Loucy (cell line): ENCODE data around the gene E2F1.

Source experiments
- H2AFZ ChIP-seq: fragments of 200-600 bp; sonication (generic); 2 replicates; pipeline ENCODE4 v1.6.0; 2016; ENCODE audit warnings: antibody characterized with exemption, mild to moderate bottlenecking, low read length, moderate library complexity
- H3F3A ChIP-seq: fragments of 200-600 bp; 2 replicates; pipeline ENCODE4 v1.6.0; 2016; ENCODE audit warnings: antibody characterized with exemption, low read depth, mild to moderate bottlenecking
- H3K27me3 ChIP-seq: fragments of 200-600 bp; sonication (generic); 2 replicates; pipeline ENCODE4 v1.6.1; 2014; ENCODE audit warnings: low read length, mild to moderate bottlenecking; ENCODE audit not compliant: insufficient read depth, poor library complexity, severe bottlenecking
- H3K36me3 ChIP-seq: fragments of 200-600 bp; sonication (generic); 2 replicates; pipeline ENCODE4 v1.6.1; 2016; ENCODE audit warnings: low read length; ENCODE audit not compliant: insufficient read depth
- H3K4me1 ChIP-seq: fragments of 200-600 bp; sonication (generic); 2 replicates; pipeline ENCODE4 v1.5.1; 2014; ENCODE audit warnings: low read length, mild to moderate bottlenecking; ENCODE audit not compliant: insufficient read depth, poor library complexity, severe bottlenecking
- H3K4me2 ChIP-seq: fragments of 200-600 bp; sonication (generic); 2 replicates; pipeline ENCODE4 v1.6.0; 2014; ENCODE audit warnings: antibody characterized with exemption, low read length, low read depth, mild to moderate bottlenecking; ENCODE audit not compliant: poor library complexity, severe bottlenecking
- H3K4me3 ChIP-seq: fragments of 200-600 bp; sonication (generic); 2 replicates; pipeline ENCODE4 v1.5.1; 2014; ENCODE audit warnings: low read length, mild to moderate bottlenecking, mixed read lengths; ENCODE audit not compliant: poor library complexity, severe bottlenecking
- H3K79me2 ChIP-seq: fragments of 200-600 bp; sonication (generic); 2 replicates; pipeline ENCODE4 v1.6.1; 2014; ENCODE audit warnings: low read length; ENCODE audit not compliant: insufficient read depth
- H3K9ac ChIP-seq: fragments of 200-600 bp; sonication (generic); 2 replicates; pipeline ENCODE4 v1.6.0; 2014; ENCODE audit warnings: mild to moderate bottlenecking, low read depth, low read length, moderate library complexity; ENCODE audit not compliant: poor library complexity, severe bottlenecking
- H3K9me2 ChIP-seq: fragments of 200-600 bp; sonication (generic); replicated peaks from 2 replicates; pipeline ENCODE4 v1.6.1; 2016; ENCODE audit warnings: low read depth, low read length, mixed read lengths
- H3K9me3 ChIP-seq: fragments of 200-600 bp; sonication (generic); 2 replicates; pipeline ENCODE4 v1.6.1; 2014; ENCODE audit warnings: mild to moderate bottlenecking, antibody characterized with exemption, low read length, low read depth; ENCODE audit not compliant: insufficient read depth
- H4K20me1 ChIP-seq: fragments of 200-600 bp; sonication (generic); 2 replicates; pipeline ENCODE4 v1.6.0; 2014; ENCODE audit warnings: antibody characterized with exemption, low read length, mild to moderate bottlenecking; ENCODE audit not compliant: insufficient read depth, poor library complexity, severe bottlenecking
- CTCF ChIP-seq: fragments of 200-600 bp; sonication (generic); conservative IDR thresholded peaks from 2 replicates; pipeline ENCODE4 v1.5.1; 2014; ENCODE audit warnings: mild to moderate bottlenecking, antibody characterized with exemption, low read length
- EZH2phosphoT487 ChIP-seq: fragments of 200-600 bp; IDR thresholded peaks from 2 replicates; pipeline ENCODE4 v1.6.1; 2018; ENCODE audit warnings: antibody characterized with exemption, mild to moderate bottlenecking, moderate library complexity, borderline replicate concordance

Gene E2F1

GRCh38 chr20:33728463-33728862, 42.3 kb upstream of the E2F1 start:
- TF ChIP-seq CTCF (no peak), EZH2phosphoT487 (no peak)
- Histone ChIP-seq H2AFZ (no peak overlapping the region), H3K36me3 (no peaks in the 10 kb centered on the region), H3K4me3 (no peak overlapping the region), H3K79me2 (no peaks in the 10 kb centered on the region), H3K27me3 (no peaks in the 10 kb centered on the region), H3K9ac (no peak overlapping the region), H3F3A (no peaks in the 10 kb centered on the region), H4K20me1 (no peaks in the 10 kb centered on the region), H3K9me3 (no peaks in the 10 kb centered on the region), H3K4me2 (no peak overlapping the region), H3K9me2 (no peaks in the 10 kb centered on the region), H3K4me1 (peaks cover 6% of the 10 kb centered on the region)

- no peaks in the 10 kb centered on the region for H4K20me1 ChIP-seq
- H3K9ac ChIP-seq = no peak overlapping the region
Measured at GRCh38 chr20:33727806-33728205, 41.6 kb upstream of the E2F1 start.

GRCh38 chr20:33727115-33727479, 40.9 kb upstream of the E2F1 start:
- H3K79me2 ChIP-seq = no peaks in the 10 kb centered on the region
- no peak overlapping the region for H3K4me3 ChIP-seq
- H3K27me3 ChIP-seq = no peaks in the 10 kb centered on the region
- H3K9ac ChIP-seq = no peak overlapping the region
- TF ChIP-seq EZH2phosphoT487 (no peak), CTCF (no peak)
- H3K9me2 ChIP-seq = no peaks in the 10 kb centered on the region
- H3F3A ChIP-seq = no peaks in the 10 kb centered on the region
- no peaks in the 10 kb centered on the region for H3K36me3 ChIP-seq
- H2AFZ ChIP-seq = no peak overlapping the region
- H4K20me1 ChIP-seq = no peaks in the 10 kb centered on the region
- no peak overlapping the region for H3K4me2 ChIP-seq
- H3K9me3 ChIP-seq = no peaks in the 10 kb centered on the region
- peaks cover 5% of the 10 kb centered on the region for H3K4me1 ChIP-seq

More at GRCh38 chr20:33727806-33728205, 41.6 kb upstream of the E2F1 start:
- H3F3A ChIP-seq = no peaks in the 10 kb centered on the region
- H3K27me3 ChIP-seq = no peaks in the 10 kb centered on the region
- no peak overlapping the region for H2AFZ ChIP-seq
- no peaks in the 10 kb centered on the region for H3K9me2 ChIP-seq
- H3K9me3 ChIP-seq = no peaks in the 10 kb centered on the region
- H3K36me3 ChIP-seq = no peaks in the 10 kb centered on the region
- H3K4me1 ChIP-seq = peaks cover 5% of the 10 kb centered on the region
- H3K4me2 ChIP-seq = no peak overlapping the region
- TF ChIP-seq CTCF (no peak), EZH2phosphoT487 (no peak)
- H3K4me3 ChIP-seq = no peak overlapping the region
- no peaks in the 10 kb centered on the region for H3K79me2 ChIP-seq
